Uterus (tissue), 2 donors: ENCODE measurements around the gene GID4.

Experiments used
- CTCF ChIP-seq, 4 experiments: fragments of 200-600 bp in 2 of 4; fragments of 450-650 bp in 2 of 4; sonication (generic) in 2 of 4; IDR thresholded peaks; one replicate each; pipeline ENCODE4 v1.5.1; 2016 to 2019; ENCODE audit warnings: antibody characterized with exemption in 4 of 4, mild to moderate bottlenecking in 2 of 4, moderate library complexity in 1 of 4
- POLR2A ChIP-seq, 2 donors: fragments of 450-650 bp; IDR thresholded peaks; one replicate each; pipeline ENCODE4 v1.6.1; 2016; ENCODE audit warnings: antibody characterized with exemption in 2 of 2, mild to moderate bottlenecking in 1 of 2, moderate library complexity in 1 of 2

- no peak for TF ChIP-seq CTCF (IDR thresholded peaks at IDR 0.05)
- TF ChIP-seq POLR2A (IDR thresholded peaks at IDR 0.05) = no peak
Observed at GRCh38 chr17:18099516-18099915, 60.3 kb downstream of the GID4 start.
